SU-DHL-6 (cell line): ENCODE measurements around the gene MAT2A.

Source experiments
- H2AFZ ChIP-seq: fragments of 200-600 bp; sonication (generic); 2 replicates; pipeline ENCODE4 v1.6.1; 2014; ENCODE audit warnings: low read depth, mild to moderate bottlenecking, moderate library complexity, mixed read lengths, antibody characterized with exemption, low read length; ENCODE audit not compliant: severe bottlenecking
- H3F3A ChIP-seq: fragments of 200-600 bp; shearing (Covaris generic); 2 replicates; pipeline ENCODE4 v1.6.0; 2016; ENCODE audit warnings: antibody characterized with exemption, mild to moderate bottlenecking; ENCODE audit not compliant: insufficient read depth
- H3K27ac ChIP-seq: fragments of 200-600 bp; sonication (generic); 2 replicates; pipeline ENCODE4 v1.5.1; 2016; ENCODE audit warnings: low read depth, mild to moderate bottlenecking, low read length, moderate library complexity, mixed read lengths
- H3K27me3 ChIP-seq: fragments of 200-600 bp; sonication (generic), shearing (Covaris generic); 2 replicates; pipeline ENCODE4 v1.6.0; 2014; ENCODE audit warnings: mild to moderate bottlenecking, low read length
- H3K36me3 ChIP-seq: fragments of 200-600 bp; sonication (generic); 2 replicates; pipeline ENCODE4 v1.6.1; 2014; ENCODE audit warnings: mild to moderate bottlenecking, low read length, mixed read lengths
- H3K4me2 ChIP-seq: fragments of 300-600, 200-600 bp; shearing (Covaris generic), sonication (generic); 2 replicates; pipeline ENCODE4 v1.6.0; 2014; ENCODE audit warnings: low read length, low read depth, mild to moderate bottlenecking; ENCODE audit not compliant: poor library complexity, severe bottlenecking
- H3K4me3 ChIP-seq: fragments of 200-600 bp; sonication (generic); 2 replicates; pipeline ENCODE4 v1.5.1; 2014; ENCODE audit warnings: antibody characterized with exemption, low read length, mild to moderate bottlenecking, mixed read lengths; ENCODE audit not compliant: insufficient read depth, poor library complexity, severe bottlenecking
- H3K79me2 ChIP-seq: fragments of 200-600 bp; sonication (generic); 2 replicates; pipeline ENCODE4 v1.6.1; 2014; ENCODE audit warnings: mild to moderate bottlenecking, low read length, moderate library complexity; ENCODE audit not compliant: insufficient read depth
- H3K9ac ChIP-seq: fragments of 200-600 bp; sonication (generic); 2 replicates; pipeline ENCODE4 v1.7.0; 2014; ENCODE audit warnings: mild to moderate bottlenecking, low read length
- H3K9me2 ChIP-seq: fragments of 200-600 bp; sonication (generic); replicated peaks from 2 replicates; pipeline ENCODE4 v1.6.1; 2014; ENCODE audit warnings: low read length; ENCODE audit not compliant: insufficient read depth
- H3K9me3 ChIP-seq: fragments of 200-600 bp; sonication (generic); 2 replicates; pipeline ENCODE4 v1.6.1; 2014; ENCODE audit warnings: low read length, mixed read lengths; ENCODE audit not compliant: insufficient read depth
- H4K20me1 ChIP-seq: fragments of 200-600 bp; sonication (generic); 2 replicates; pipeline ENCODE4 v1.6.1; 2014; ENCODE audit warnings: low read depth, mild to moderate bottlenecking, antibody characterized with exemption, low read length, moderate library complexity, mixed read lengths
- CTCF ChIP-seq: fragments of 200-600 bp; sonication (generic); IDR thresholded peaks from one replicate; pipeline ENCODE4 v1.5.1; 2017; ENCODE audit warnings: antibody characterized with exemption, mild to moderate bottlenecking, low read length, moderate library complexity; ENCODE audit not compliant: insufficient read depth, poor library complexity, severe bottlenecking
- EZH2phosphoT487 ChIP-seq: fragments of 200-600 bp; sonication (generic), shearing (Covaris generic); conservative IDR thresholded peaks from 2 replicates; pipeline ENCODE4 v1.6.1; 2018; ENCODE audit warnings: mild to moderate bottlenecking, antibody characterized with exemption, low read length, moderate library complexity, mixed read lengths

Gene MAT2A

GRCh38 chr2:85548608-85548900 lies 9.6 kb downstream of the MAT2A start:
- no peak overlapping the region for H3K9ac ChIP-seq
- no peak overlapping the region; the same call in 1 of the 2 replicates for H3K27ac ChIP-seq
- peaks cover 11% of the 10 kb centered on the region; the same call in 1 of the 2 replicates for H3K36me3 ChIP-seq
- H3K27me3 ChIP-seq = no peaks in the 10 kb centered on the region
- no peak overlapping the region for H3K4me2 ChIP-seq
- no peaks in the 10 kb centered on the region for H3K9me3 ChIP-seq
- H3K79me2 ChIP-seq = no peaks in the 10 kb centered on the region
- H3F3A ChIP-seq = peaks cover 49% of the 10 kb centered on the region
- H4K20me1 ChIP-seq = peaks cover 7% of the 10 kb centered on the region; the same call in 1 of the 2 replicates
- TF ChIP-seq CTCF = no peak
- TF ChIP-seq EZH2phosphoT487 = no peak
- no peaks in the 10 kb centered on the region for H3K9me2 ChIP-seq
- no peak overlapping the region for H2AFZ ChIP-seq
- H3K4me3 ChIP-seq = no peak overlapping the region

GRCh38 chr2:85549095-85549494 lies 10.1 kb downstream of the MAT2A start:
- H4K20me1 ChIP-seq = peaks cover 7% of the 10 kb centered on the region; the same call in 1 of the 2 replicates
- peaks cover 11% of the 10 kb centered on the region; the same call in 1 of the 2 replicates for H3K36me3 ChIP-seq
- no peaks in the 10 kb centered on the region for H3K27me3 ChIP-seq
- no peaks in the 10 kb centered on the region for H3K9me2 ChIP-seq
- no peak overlapping the region; the same call in 1 of the 2 replicates for H3K27ac ChIP-seq
- peaks cover 49% of the 10 kb centered on the region for H3F3A ChIP-seq
- no peaks in the 10 kb centered on the region for H3K9me3 ChIP-seq
- H3K4me2 ChIP-seq = no peak overlapping the region
- H2AFZ ChIP-seq = no peak overlapping the region
- H3K9ac ChIP-seq = no peak overlapping the region
- no peak overlapping the region for H3K4me3 ChIP-seq
- H3K79me2 ChIP-seq = no peaks in the 10 kb centered on the region
- TF ChIP-seq CTCF = no peak
- TF ChIP-seq EZH2phosphoT487 = no peak

- Histone ChIP-seq H3K9me2 (no peaks in the 10 kb centered on the region), H3F3A (peaks cover 42% of the 10 kb centered on the region), H3K4me3 (no peak overlapping the region), H3K79me2 (no peaks in the 10 kb centered on the region), H3K4me2 (no peak overlapping the region), H3K36me3 (peaks cover 9% of the 10 kb centered on the region; the same call in 1 of the 2 replicates), H3K9me3 (no peaks in the 10 kb centered on the region), H2AFZ (no peak overlapping the region), H4K20me1 (peaks cover 7% of the 10 kb centered on the region; the same call in 1 of the 2 replicates), H3K27ac (no peak overlapping the region), H3K27me3 (no peaks in the 10 kb centered on the region), H3K9ac (no peak overlapping the region)
- TF ChIP-seq EZH2phosphoT487 (no peak), CTCF (no peak)
These were observed 10.9 kb downstream of the MAT2A start for GRCh38 chr2:85549826-85550225.
